ENCODE data around the gene ELFN2. TPM values are rescaled to one million over a fixed set of nuclear protein-coding genes. Genes with fewer than 3 reads are reported as not detected.

ELFN2 gene
- polyA plus RNA-seq, 1 donor from 2014 or later: 4.4 TPM

DNA sequence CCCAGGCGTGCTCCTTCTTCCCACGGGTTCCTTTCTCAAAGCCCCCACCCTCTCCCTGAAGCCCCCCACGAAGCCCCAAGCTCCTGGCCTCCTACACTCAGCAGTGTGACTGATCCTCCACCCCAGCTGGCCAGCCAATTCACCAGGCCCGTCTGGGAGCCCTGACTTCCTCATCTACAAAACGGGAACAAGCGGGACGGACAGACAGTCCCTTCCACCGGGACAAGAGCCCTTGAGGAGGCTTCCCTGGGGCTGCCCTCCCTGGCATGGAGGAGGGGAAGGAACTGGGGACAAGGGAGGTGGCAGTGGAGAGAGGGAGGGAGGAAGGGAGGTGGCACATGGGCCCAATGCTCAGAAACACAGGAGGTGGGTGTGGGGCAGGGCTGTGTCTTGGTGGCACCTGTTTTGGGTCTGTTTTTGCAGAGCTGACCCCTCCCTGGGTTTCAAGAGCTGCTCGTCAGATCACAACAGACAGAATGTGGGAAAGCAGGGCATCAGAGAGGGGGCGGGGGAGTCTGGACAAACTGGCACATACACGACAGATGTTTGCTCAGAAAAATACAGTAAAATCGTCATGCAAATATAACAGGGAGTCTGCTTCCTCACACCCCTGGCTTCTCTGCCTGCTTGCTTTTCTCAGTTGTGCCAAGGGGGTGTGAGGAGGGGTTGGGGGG lies 56.8 kb downstream of the ELFN2 start:
- H2AFZ ChIP-seq (ENCODE audit: low read depth, low read length): no peak overlapping the region
- no peak overlapping the region for H3K4me3 ChIP-seq (ENCODE audit: low read length)
- no peak overlapping the region for H3K27ac ChIP-seq (ENCODE audit: low read length)
- no peak overlapping the region for H3K9ac ChIP-seq (ENCODE audit: low read length)
- H3K27me3 ChIP-seq (ENCODE audit: insufficient read depth, low read depth, low read length): no peaks in the 10 kb centered on the region
- H4K20me1 ChIP-seq (ENCODE audit: insufficient read depth): no peaks in the 10 kb centered on the region
- no peaks in the 10 kb centered on the region for H3K79me2 ChIP-seq (replicated peaks; ENCODE audit: insufficient read depth, low read length)
- no peaks in the 10 kb centered on the region for H3K9me3 ChIP-seq (ENCODE audit: low read length)
- H3K36me3 ChIP-seq (ENCODE audit: insufficient read depth, low read length): peaks cover 5% of the 10 kb centered on the region
- H3K4me2 ChIP-seq (ENCODE audit: low read length): no peak overlapping the region
- TF ChIP-seq, protein P1, sequence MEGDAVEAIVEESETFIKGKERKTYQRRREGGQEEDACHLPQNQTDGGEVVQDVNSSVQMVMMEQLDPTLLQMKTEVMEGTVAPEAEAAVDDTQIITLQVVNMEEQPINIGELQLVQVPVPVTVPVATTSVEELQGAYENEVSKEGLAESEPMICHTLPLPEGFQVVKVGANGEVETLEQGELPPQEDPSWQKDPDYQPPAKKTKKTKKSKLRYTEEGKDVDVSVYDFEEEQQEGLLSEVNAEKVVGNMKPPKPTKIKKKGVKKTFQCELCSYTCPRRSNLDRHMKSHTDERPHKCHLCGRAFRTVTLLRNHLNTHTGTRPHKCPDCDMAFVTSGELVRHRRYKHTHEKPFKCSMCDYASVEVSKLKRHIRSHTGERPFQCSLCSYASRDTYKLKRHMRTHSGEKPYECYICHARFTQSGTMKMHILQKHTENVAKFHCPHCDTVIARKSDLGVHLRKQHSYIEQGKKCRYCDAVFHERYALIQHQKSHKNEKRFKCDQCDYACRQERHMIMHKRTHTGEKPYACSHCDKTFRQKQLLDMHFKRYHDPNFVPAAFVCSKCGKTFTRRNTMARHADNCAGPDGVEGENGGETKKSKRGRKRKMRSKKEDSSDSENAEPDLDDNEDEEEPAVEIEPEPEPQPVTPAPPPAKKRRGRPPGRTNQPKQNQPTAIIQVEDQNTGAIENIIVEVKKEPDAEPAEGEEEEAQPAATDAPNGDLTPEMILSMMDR (IDR thresholded peaks at IDR 0.05; ENCODE audit: poor library complexity, severe bottlenecking): no peak
- no peak for TF ChIP-seq EZH2 (IDR thresholded peaks at IDR 0.05; ENCODE audit: borderline replicate concordance, insufficient read depth, low read length, poor library complexity, severe bottlenecking)
- TF ChIP-seq MXI1 (conservative IDR thresholded peaks at IDR 0.05; ENCODE audit: poor library complexity, severe bottlenecking): no peak
- no peak for TF ChIP-seq SMC3 (conservative IDR thresholded peaks at IDR 0.05; ENCODE audit: poor library complexity)
- H3K9me2 ChIP-seq (ENCODE audit: insufficient read depth, low read length): no peaks in the 10 kb centered on the region
- H3F3A ChIP-seq (ENCODE audit: insufficient read depth, low read length, poor library complexity, severe bottlenecking): no peaks in the 10 kb centered on the region

DNA sequence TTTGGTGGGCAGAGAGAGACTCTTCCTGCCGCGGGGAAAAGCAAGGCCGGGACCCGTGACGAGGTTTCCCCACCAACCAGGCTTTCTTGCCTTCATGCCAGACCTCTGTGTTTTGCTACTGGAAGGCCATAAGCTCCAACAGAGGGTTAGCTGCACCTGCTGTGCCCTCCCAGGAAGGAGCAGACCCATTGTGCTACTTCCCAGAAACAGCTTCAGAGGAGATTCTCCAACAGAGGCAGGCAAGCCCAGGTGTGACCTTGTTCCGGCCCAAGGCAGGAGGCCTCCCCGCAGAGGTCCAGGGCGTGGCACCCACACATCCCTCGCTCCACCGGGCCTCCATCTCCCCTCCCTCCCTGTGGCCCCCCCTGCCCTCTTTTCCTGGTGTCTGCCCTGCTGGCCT lies 57.8 kb downstream of the ELFN2 start:
- no peaks in the 10 kb centered on the region for H3K79me2 ChIP-seq (replicated peaks; ENCODE audit: insufficient read depth, low read length)
- H3K4me2 ChIP-seq (ENCODE audit: low read length): no peak overlapping the region
- no peaks in the 10 kb centered on the region for H3F3A ChIP-seq (ENCODE audit: insufficient read depth, low read length, poor library complexity, severe bottlenecking)
- no peak overlapping the region for H3K27ac ChIP-seq (ENCODE audit: low read length)
- H3K27me3 ChIP-seq (ENCODE audit: insufficient read depth, low read depth, low read length): no peaks in the 10 kb centered on the region
- peaks cover 5% of the 10 kb centered on the region for H3K36me3 ChIP-seq (ENCODE audit: insufficient read depth, low read length)
- H3K9me2 ChIP-seq (ENCODE audit: insufficient read depth, low read length): no peaks in the 10 kb centered on the region
- no peak overlapping the region for H2AFZ ChIP-seq (ENCODE audit: low read depth, low read length)
- H4K20me1 ChIP-seq (ENCODE audit: insufficient read depth): no peaks in the 10 kb centered on the region
- no peak overlapping the region for H3K4me3 ChIP-seq (ENCODE audit: low read length)
- H3K9me3 ChIP-seq (ENCODE audit: low read length): no peaks in the 10 kb centered on the region
- TF ChIP-seq EZH2 (IDR thresholded peaks at IDR 0.05; ENCODE audit: borderline replicate concordance, insufficient read depth, low read length, poor library complexity, severe bottlenecking) (no peak), EP300 (conservative IDR thresholded peaks at IDR 0.05; ENCODE audit: poor library complexity, severe bottlenecking) (no peak), POLR2AphosphoS5 (IDR thresholded peaks at IDR 0.05) (no peak), TAF1 (IDR thresholded peaks at IDR 0.05; ENCODE audit: low read depth) (no peak), MXI1 (conservative IDR thresholded peaks at IDR 0.05; ENCODE audit: poor library complexity, severe bottlenecking) (no peak), SMC3 (conservative IDR thresholded peaks at IDR 0.05; ENCODE audit: poor library complexity) (no peak), RAD21 (conservative IDR thresholded peaks at IDR 0.05) (no peak)
- TF ChIP-seq, protein P2, sequence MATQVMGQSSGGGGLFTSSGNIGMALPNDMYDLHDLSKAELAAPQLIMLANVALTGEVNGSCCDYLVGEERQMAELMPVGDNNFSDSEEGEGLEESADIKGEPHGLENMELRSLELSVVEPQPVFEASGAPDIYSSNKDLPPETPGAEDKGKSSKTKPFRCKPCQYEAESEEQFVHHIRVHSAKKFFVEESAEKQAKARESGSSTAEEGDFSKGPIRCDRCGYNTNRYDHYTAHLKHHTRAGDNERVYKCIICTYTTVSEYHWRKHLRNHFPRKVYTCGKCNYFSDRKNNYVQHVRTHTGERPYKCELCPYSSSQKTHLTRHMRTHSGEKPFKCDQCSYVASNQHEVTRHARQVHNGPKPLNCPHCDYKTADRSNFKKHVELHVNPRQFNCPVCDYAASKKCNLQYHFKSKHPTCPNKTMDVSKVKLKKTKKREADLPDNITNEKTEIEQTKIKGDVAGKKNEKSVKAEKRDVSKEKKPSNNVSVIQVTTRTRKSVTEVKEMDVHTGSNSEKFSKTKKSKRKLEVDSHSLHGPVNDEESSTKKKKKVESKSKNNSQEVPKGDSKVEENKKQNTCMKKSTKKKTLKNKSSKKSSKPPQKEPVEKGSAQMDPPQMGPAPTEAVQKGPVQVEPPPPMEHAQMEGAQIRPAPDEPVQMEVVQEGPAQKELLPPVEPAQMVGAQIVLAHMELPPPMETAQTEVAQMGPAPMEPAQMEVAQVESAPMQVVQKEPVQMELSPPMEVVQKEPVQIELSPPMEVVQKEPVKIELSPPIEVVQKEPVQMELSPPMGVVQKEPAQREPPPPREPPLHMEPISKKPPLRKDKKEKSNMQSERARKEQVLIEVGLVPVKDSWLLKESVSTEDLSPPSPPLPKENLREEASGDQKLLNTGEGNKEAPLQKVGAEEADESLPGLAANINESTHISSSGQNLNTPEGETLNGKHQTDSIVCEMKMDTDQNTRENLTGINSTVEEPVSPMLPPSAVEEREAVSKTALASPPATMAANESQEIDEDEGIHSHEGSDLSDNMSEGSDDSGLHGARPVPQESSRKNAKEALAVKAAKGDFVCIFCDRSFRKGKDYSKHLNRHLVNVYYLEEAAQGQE (IDR thresholded peaks at IDR 0.05; ENCODE audit: borderline replicate concordance): no peak
- TF ChIP-seq, protein P1 (IDR thresholded peaks at IDR 0.05; ENCODE audit: poor library complexity, severe bottlenecking): no peak
- H3K9ac ChIP-seq (ENCODE audit: low read length): no peak overlapping the region

All from neural cell (in vitro differentiated cells).